CD14-positive monocyte (primary cell): Measurements from ENCODE around the gene STX4. TPM values are rescaled to one million over a fixed set of nuclear protein-coding genes. Genes with fewer than 3 reads are reported as not detected.

Source experiments
- DNase-seq, 3 donors: peaks; one replicate each; pipeline ENCODE4 v3.0.0-alpha.2; 2011 to 2022
- H2AFZ ChIP-seq: 2 replicates; pipeline ENCODE4 v1.6.0; 2012; ENCODE audit warnings: mild to moderate bottlenecking, low read depth, low read length, inconsistent platforms; ENCODE audit not compliant: insufficient read depth, poor library complexity, severe bottlenecking
- H3K27ac ChIP-seq, 2 donors: 1 replicate in 1 of 2; 2 replicates in 1 of 2; pipeline ENCODE4 v1.5.1; 2012 to 2013; ENCODE audit warnings: low read length in 2 of 2, control low read depth in 1 of 2, inconsistent platforms in 1 of 2, low read depth in 1 of 2, mild to moderate bottlenecking in 1 of 2
- H3K27me3 ChIP-seq, 2 donors: one replicate each; pipeline versions ENCODE4 v1.6.0 to v1.6.1; 2011 to 2013; ENCODE audit warnings: low read length in 2 of 2; ENCODE audit not compliant: control insufficient read depth in 2 of 2, insufficient read depth in 2 of 2
- H3K36me3 ChIP-seq, 2 donors: replicated peaks in 1 of 2; 1 replicate in 1 of 2; 2 replicates in 1 of 2; pipeline versions ENCODE4 v1.5.1 to v1.6.1; 2012 to 2013; ENCODE audit warnings: low read length in 2 of 2, control low read depth in 1 of 2, inconsistent platforms in 1 of 2, mild to moderate bottlenecking in 1 of 2; ENCODE audit not compliant: insufficient read depth in 2 of 2, control insufficient read depth in 1 of 2
- H3K4me1 ChIP-seq, 2 donors: 1 replicate in 1 of 2; 2 replicates in 1 of 2; pipeline versions ENCODE4 v1.5.1 to v1.6.1; 2012 to 2013; ENCODE audit warnings: low read length in 2 of 2, control low read depth in 1 of 2, inconsistent platforms in 1 of 2, mild to moderate bottlenecking in 1 of 2, moderate library complexity in 1 of 2; ENCODE audit not compliant: insufficient read depth in 2 of 2, control insufficient read depth in 1 of 2
- H3K4me2 ChIP-seq: replicated peaks from 2 replicates; pipeline ENCODE3; 2012; ENCODE audit warnings: low read length, moderate library complexity, mild to moderate bottlenecking; ENCODE audit not compliant: poor library complexity, severe bottlenecking; ENCODE audit errors: extremely low read depth
- H3K4me3 ChIP-seq, 3 experiments: fragments of 200-600 bp in 1 of 3; sonication (generic) in 1 of 3; replicated peaks in 1 of 3; 1 replicate in 2 of 3; 2 replicates in 1 of 3; pipeline ENCODE4 v1.5.1; 2011 to 2013; ENCODE audit warnings: low read length in 3 of 3, mild to moderate bottlenecking in 3 of 3, control low read depth in 2 of 3, low read depth in 2 of 3, inconsistent platforms in 1 of 3, moderate library complexity in 1 of 3
- H3K79me2 ChIP-seq: 2 replicates; pipeline ENCODE4 v1.6.0; 2012; ENCODE audit warnings: mild to moderate bottlenecking, control low read depth, inconsistent platforms, low read length, moderate library complexity; ENCODE audit not compliant: insufficient read depth
- H3K9ac ChIP-seq: 2 replicates; pipeline ENCODE4 v1.6.0; 2017; ENCODE audit warnings: low read length, mild to moderate bottlenecking; ENCODE audit not compliant: insufficient read depth, poor library complexity, severe bottlenecking
- H3K9me3 ChIP-seq, 2 donors: replicated peaks in 1 of 2; 1 replicate in 1 of 2; 2 replicates in 1 of 2; pipeline versions ENCODE4 v1.5.1 to v1.6.1; 2012 to 2013; ENCODE audit warnings: low read length in 2 of 2, control low read depth in 1 of 2; ENCODE audit not compliant: control insufficient read depth in 1 of 2, insufficient read depth in 1 of 2
- H4K20me1 ChIP-seq: 2 replicates; pipeline ENCODE4 v1.6.0; 2012; ENCODE audit warnings: mild to moderate bottlenecking, low read length, control low read depth, moderate library complexity; ENCODE audit not compliant: insufficient read depth
- H3K27ac Mint-ChIP-seq, 7 donors: one replicate each; pipeline ENCODE4 v1.8.0; 2020; ENCODE audit warnings: mild to moderate bottlenecking in 7 of 7, mixed read lengths in 7 of 7, moderate library complexity in 6 of 7, inconsistent platforms in 2 of 7
- H3K27me3 Mint-ChIP-seq, 3 donors: one replicate each; pipeline ENCODE4 v1.8.0; 2021 to 2022; ENCODE audit warnings: low read depth in 3 of 3, mild to moderate bottlenecking in 3 of 3, mixed read lengths in 3 of 3, moderate library complexity in 3 of 3, inconsistent platforms in 1 of 3
- H3K36me3 Mint-ChIP-seq, 2 donors: one replicate each; pipeline ENCODE4 v1.8.0; 2020; ENCODE audit warnings: mixed read lengths in 2 of 2, inconsistent platforms in 1 of 2, mild to moderate bottlenecking in 1 of 2
- H3K4me1 Mint-ChIP-seq: one replicate; pipeline ENCODE4 v1.8.0; 2020; ENCODE audit warnings: mild to moderate bottlenecking, mixed read lengths
- H3K4me3 Mint-ChIP-seq, 2 donors: one replicate each; pipeline ENCODE4 v1.8.0; 2020; ENCODE audit warnings: mild to moderate bottlenecking in 2 of 2, mixed read lengths in 2 of 2, moderate library complexity in 1 of 2
- H3K9me3 Mint-ChIP-seq, 7 donors: one replicate each; pipeline ENCODE4 v1.8.0; 2020 to 2022; ENCODE audit warnings: mixed read lengths in 7 of 7, mild to moderate bottlenecking in 6 of 7, moderate library complexity in 6 of 7, inconsistent platforms in 2 of 7
- WGBS: methylation state at CpG from one replicate; pipeline ENCODE4 v1.1.5; 2013; ENCODE audit warnings: missing lambda C conversion rate; ENCODE audit not compliant: insufficient coverage; 5-methylcytosine and 5-hydroxymethylcytosine counted together
- intact Hi-C, 2 donors: fragments of 100-400 bp; cut with micrococcal nuclease; formaldehyde crosslinking; loops; one replicate each; pipeline versions ENCODE4 v1.15.0 to v1.15.1; 2023
- polyA plus RNA-seq, 3 donors: library from polyadenylated mRNA; depleted of rRNA in 1 of 3; unstranded in 2 of 3; stranded (reverse) in 1 of 3; fragments of 300-500 nt in 2 of 3; fragments of >200 nt in 1 of 3; fragmentation: Illumina TruSeq in 2 of 3; gene quantifications; 1 replicate in 2 of 3; 2 replicates in 1 of 3; pipeline ENCODE4 v1.2.3, GENCODE V29; 2012 to 2021
- TF ChIP-seq, protein P1 (sequence below): fragments of 200-600 bp; IDR thresholded peaks from one replicate; pipeline ENCODE4 v1.8.0; 2022; ENCODE audit warnings: antibody characterized with exemption, mild to moderate bottlenecking

STX4 gene
- polyA plus RNA-seq, 3 donors: 18.6 to 186 (median 21.8) TPM

DNA sequence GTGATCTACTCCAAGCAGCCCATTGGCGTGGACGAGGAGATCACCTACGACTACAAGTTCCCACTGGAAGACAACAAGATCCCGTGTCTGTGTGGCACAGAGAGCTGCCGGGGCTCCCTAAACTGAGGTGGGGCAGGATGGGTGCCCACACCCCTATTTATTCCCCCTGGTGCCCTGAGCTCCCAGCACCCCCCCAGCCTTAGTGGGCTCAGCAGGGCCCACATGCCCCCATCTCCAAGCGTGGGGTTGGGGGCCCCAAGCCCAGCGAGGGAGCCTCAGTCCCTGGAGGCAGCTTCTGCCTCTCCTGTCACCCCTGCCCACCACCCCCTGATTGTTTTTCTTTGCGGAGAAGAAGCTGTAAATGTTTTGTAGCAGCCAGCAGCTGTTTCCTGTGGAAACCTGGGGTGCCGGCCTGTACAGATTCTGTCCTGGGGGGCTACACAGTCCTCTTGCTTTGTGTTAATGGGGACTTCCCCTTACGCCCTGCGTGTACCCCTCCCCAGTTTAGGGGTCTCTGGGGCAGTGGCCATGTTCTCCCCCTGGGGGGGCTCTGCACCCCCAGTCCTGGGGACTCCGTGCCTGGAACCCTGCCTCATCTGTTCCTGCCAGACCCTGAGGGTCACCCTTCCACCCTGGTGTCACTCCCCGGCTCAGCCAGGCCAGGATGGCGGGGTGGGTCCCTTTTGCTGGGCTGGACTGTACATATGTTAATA lies 49.3 kb upstream of the STX4 start:
- no peak overlapping the region for H3K9ac ChIP-seq
- TF ChIP-seq, protein P1, sequence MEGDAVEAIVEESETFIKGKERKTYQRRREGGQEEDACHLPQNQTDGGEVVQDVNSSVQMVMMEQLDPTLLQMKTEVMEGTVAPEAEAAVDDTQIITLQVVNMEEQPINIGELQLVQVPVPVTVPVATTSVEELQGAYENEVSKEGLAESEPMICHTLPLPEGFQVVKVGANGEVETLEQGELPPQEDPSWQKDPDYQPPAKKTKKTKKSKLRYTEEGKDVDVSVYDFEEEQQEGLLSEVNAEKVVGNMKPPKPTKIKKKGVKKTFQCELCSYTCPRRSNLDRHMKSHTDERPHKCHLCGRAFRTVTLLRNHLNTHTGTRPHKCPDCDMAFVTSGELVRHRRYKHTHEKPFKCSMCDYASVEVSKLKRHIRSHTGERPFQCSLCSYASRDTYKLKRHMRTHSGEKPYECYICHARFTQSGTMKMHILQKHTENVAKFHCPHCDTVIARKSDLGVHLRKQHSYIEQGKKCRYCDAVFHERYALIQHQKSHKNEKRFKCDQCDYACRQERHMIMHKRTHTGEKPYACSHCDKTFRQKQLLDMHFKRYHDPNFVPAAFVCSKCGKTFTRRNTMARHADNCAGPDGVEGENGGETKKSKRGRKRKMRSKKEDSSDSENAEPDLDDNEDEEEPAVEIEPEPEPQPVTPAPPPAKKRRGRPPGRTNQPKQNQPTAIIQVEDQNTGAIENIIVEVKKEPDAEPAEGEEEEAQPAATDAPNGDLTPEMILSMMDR: no peak
- H3K4me1 ChIP-seq: peaks cover 8 to 15% of the 10 kb centered on the region in 2 donors
- H3K27ac ChIP-seq: no peak overlapping the region
- Mint-ChIP-seq H3K27ac (peak overlapping the region in 5 of 7 donors; percentile 3 to 50 (median 22)), H3K9me3 (peaks cover 0 to 3% (median 0%) of the 10 kb centered on the region in 7 donors), H3K4me1 (peaks cover 4% of the 10 kb centered on the region), H3K4me3 (no peak overlapping the region), H3K36me3 (peaks cover 37 to 58% of the 10 kb centered on the region in 2 donors), H3K27me3 (peaks cover 0 to 2% (median 0%) of the 10 kb centered on the region in 3 donors)
- H4K20me1 ChIP-seq: no peaks in the 10 kb centered on the region
- no peak overlapping the region for H2AFZ ChIP-seq
- intact Hi-C loops: loop anchor here (2.0 to 10.0 kb wide), 4 partner anchors 111 to 881 kb away; partner anchors contain the start of genes PRSS36 (in 1 of the 2) and VKORC1 (in 1 of the 2)
- no peaks in the 10 kb centered on the region for H3K9me3 ChIP-seq
- H3K79me2 ChIP-seq: no peaks in the 10 kb centered on the region
- no peak for DNase-seq
- H3K4me2 ChIP-seq: no peak overlapping the region
- 76% methylated on average over 9 of the region's 14 CpGs for WGBS
- no peak overlapping the region for H3K4me3 ChIP-seq
- no peaks in the 10 kb centered on the region for H3K27me3 ChIP-seq
- H3K36me3 ChIP-seq: peaks cover 41 to 53% of the 10 kb centered on the region in 2 donors

DNA sequence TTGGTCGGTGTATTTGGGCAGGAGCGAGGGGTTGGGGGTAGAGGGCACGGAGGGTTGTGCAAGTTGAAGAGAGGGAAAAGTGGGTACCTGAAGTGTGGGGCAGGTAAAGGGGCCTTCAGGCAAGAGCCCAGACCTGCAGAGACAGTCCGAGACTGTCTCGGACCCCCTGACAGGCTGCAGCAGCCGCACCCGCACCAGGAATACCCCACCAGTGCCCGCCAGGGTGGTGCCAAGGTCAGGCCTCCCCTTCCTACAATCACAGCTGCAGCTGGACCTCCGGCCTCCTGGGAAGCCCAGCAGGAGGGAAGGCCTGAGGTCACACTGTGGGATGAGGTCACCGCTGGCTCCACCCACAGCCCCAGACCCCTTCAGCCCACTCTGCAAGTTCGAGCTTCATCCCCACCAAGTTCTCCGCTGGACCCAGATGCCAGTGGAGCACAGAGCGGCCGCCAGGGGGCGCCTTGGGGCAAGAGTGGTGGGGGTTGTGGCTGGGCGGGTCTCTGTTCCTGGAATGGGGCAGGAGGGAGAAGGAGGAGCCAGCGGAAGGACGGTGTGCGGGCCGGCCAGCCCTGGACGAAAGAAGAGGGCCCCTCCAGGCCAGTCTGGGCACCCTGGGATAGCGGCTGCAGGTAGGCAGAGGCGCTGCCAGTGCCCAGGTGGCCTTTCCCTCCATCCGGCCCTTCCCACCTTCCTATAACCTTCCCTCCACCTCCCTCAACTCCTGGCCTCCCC lies 48.5 kb upstream of the STX4 start, which contains the start of gene HSD3B7:
Gene HSD3B7 (plus strand): TSS at position 539 of the 732 bp plus-strand sequence. CDS start 452 bp downstream, outside the sequence.
- Histone ChIP-seq H3K9ac (no peak within 1 kb of the TSS), H3K36me3 (peaks cover 39 to 46% of the 10 kb centered on the region in 2 donors), H3K27ac (no peak within 1 kb of the TSS), H3K9me3 (no peaks in the 10 kb centered on the region), H3K4me3 (peak within 1 kb of the TSS in 1 of 3 experiments; percentile 38), H3K4me2 (peak within 1 kb of the TSS; percentile 53), H4K20me1 (no peaks in the 10 kb centered on the region), H3K79me2 (no peaks in the 10 kb centered on the region), H2AFZ (peak within 1 kb of the TSS; percentile 66), H3K27me3 (no peaks in the 10 kb centered on the region), H3K4me1 (peaks cover 8 to 19% of the 10 kb centered on the region in 2 donors)
- H3K27ac Mint-ChIP-seq: peak within 1 kb of the TSS in 4 of 7 donors; percentile 3 to 61 (median 32)
- peaks cover 37 to 54% of the 10 kb centered on the region in 2 donors for H3K36me3 Mint-ChIP-seq
- intact Hi-C loops: loop anchor here (1.0 to 10.0 kb wide), 6 partner anchors 110 to 880 kb away; partner anchors contain the start of genes ZNF843 (in 2 of the 2), PRSS36 (in 1 of the 2) and VKORC1 (in 1 of the 2)
- DNase-seq: peak; percentile 67 to 77 (median 74)
- peaks cover 0 to 2% (median 0%) of the 10 kb centered on the region in 3 donors for H3K27me3 Mint-ChIP-seq
- peaks cover 0 to 3% (median 0%) of the 10 kb centered on the region in 7 donors for H3K9me3 Mint-ChIP-seq
- TF ChIP-seq, protein P1: peak; percentile 96
- H3K4me1 Mint-ChIP-seq: peaks cover 4% of the 10 kb centered on the region
- WGBS: 38% methylated on average over 19 of the region's 24 CpGs
- H3K4me3 Mint-ChIP-seq: peak within 1 kb of the TSS in 1 of 2 donors; percentile 57
